Sigmoid colon (tissue), 7 donors: Measurements from ENCODE around the gene CABLES2. TPM values are rescaled to one million over a fixed set of nuclear protein-coding genes. Genes with fewer than 3 reads are reported as not detected.

Experiments used
- DNase-seq: peaks from one replicate; pipeline ENCODE4 v3.0.0-alpha.2; 2019
- H3K27ac ChIP-seq, 4 donors: fragments of 200-600 bp; sonication (generic); one replicate each; pipeline ENCODE4 v1.5.1; 2016 to 2019; ENCODE audit warnings: mild to moderate bottlenecking in 1 of 4
- H3K27me3 ChIP-seq, 3 donors: fragments of 200-600 bp; sonication (generic); one replicate each; pipeline ENCODE4 v1.5.1; 2019; ENCODE audit warnings: mild to moderate bottlenecking in 1 of 3
- H3K36me3 ChIP-seq, 4 donors: fragments of 200-600 bp; sonication (generic); one replicate each; pipeline ENCODE4 v1.5.1; 2016 to 2019
- H3K4me1 ChIP-seq, 4 donors: fragments of 200-600 bp; sonication (generic); one replicate each; pipeline ENCODE4 v1.5.1; 2017 to 2019
- H3K4me3 ChIP-seq, 4 donors: fragments of 200-600 bp; sonication (generic); one replicate each; pipeline ENCODE4 v1.5.1; 2017 to 2019; ENCODE audit warnings: mild to moderate bottlenecking in 2 of 4, moderate library complexity in 1 of 4
- H3K9me3 ChIP-seq, 4 donors: fragments of 200-600 bp in 3 of 4; sonication (generic) in 3 of 4; one replicate each; pipeline versions ENCODE4 v1.5.1 to v1.6.1; 2013 to 2019
- CTCF ChIP-seq, 4 experiments: fragments of 450-650 bp in 3 of 4; fragments of 200-600 bp in 1 of 4; IDR thresholded peaks; one replicate each; pipeline ENCODE4 v1.5.1; 2016 to 2019; ENCODE audit warnings: antibody characterized with exemption in 4 of 4, mild to moderate bottlenecking in 3 of 4, moderate library complexity in 2 of 4
- EP300 ChIP-seq, 4 donors: sonication (generic); formaldehyde crosslinking; IDR thresholded peaks; one replicate each; pipeline ENCODE4 v1.6.1; 2017; ENCODE audit warnings: antibody characterized with exemption in 4 of 4
- POLR2A ChIP-seq, 2 donors: fragments of 450-650 bp; IDR thresholded peaks; one replicate each; pipeline ENCODE4 v1.6.1; 2016; ENCODE audit warnings: antibody characterized with exemption in 2 of 2, mild to moderate bottlenecking in 2 of 2, moderate library complexity in 2 of 2
- POLR2AphosphoS5 ChIP-seq, 4 donors: sonication (generic); formaldehyde crosslinking; IDR thresholded peaks; one replicate each; pipeline ENCODE4 v1.6.1; 2017; ENCODE audit warnings: antibody characterized with exemption in 4 of 4
- WGBS, 2 donors: extraction: QIAGEN DNeasy Blood & Tissue Kit; methylation state at CpG; one replicate each; pipeline ENCODE4 v1.1.7; 2013; 5-methylcytosine and 5-hydroxymethylcytosine counted together
- intact Hi-C: fragments of 100-400 bp; cut with DNase I; formaldehyde crosslinking; loops from one replicate; pipeline ENCODE4 v1.15.1; 2023
- polyA plus RNA-seq, 3 donors: library from polyadenylated mRNA; stranded (reverse); fragments of 200-250 nt; gene quantifications; one replicate each; pipeline ENCODE4 v1.2.3, GENCODE V29; 2013
- total RNA-seq, 4 donors: library from RNA; depleted of rRNA; stranded (reverse); fragments of >200 nt; gene quantifications; one replicate each; pipeline ENCODE4 v1.1.0, GENCODE V29; 2016
- donor health status: healthy with polysubstance abuse.
- donor health status: Bipolar disorder and iron deficiency.
- donor health status: healthy.

CABLES2 gene
- total and polyA plus RNA-seq, 7 donors, result 1.8 to 6.9 (median 3.6) TPM

DNA sequence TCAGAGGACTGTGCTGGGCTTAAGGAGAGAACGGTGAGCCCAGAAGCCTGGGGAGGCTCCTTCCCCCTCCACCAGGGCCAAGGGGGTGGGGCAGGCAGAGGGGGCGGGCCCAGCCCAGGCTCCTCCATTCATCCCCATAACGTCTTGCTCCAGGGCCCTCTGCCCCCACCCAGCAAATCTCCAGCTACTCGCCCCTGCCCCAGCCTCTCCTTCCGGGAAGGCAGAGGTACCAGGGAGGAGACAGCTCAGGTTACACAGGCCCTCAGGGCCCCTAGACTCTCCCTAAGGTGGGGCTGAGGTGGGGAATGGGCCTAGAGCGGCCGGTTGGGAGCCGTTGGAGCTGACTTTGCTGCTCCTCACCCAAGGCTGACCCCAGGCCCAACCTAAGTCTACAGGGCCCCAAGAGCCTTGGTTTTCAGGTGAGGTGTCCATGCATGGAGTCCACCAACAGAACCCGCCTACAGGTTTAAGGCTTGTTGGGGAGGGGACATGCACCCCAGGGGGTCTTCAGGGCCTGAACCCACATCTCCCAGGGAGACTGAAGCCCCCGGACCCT, 41.2 kb downstream of the CABLES2 start:
- Histone ChIP-seq H3K4me3 (peak overlapping the region; percentile 87 to 98 (median 95)), H3K4me1 (peaks cover 0 to 97% (median 88%) of the 10 kb centered on the region in 4 donors), H3K9me3 (no peaks in the 10 kb centered on the region), H3K36me3 (peaks cover 0 to 15% (median 3%) of the 10 kb centered on the region in 4 donors), H3K27ac (peak overlapping the region; percentile 95 to 99 (median 98)), H3K27me3 (no peaks in the 10 kb centered on the region)
- no peak for TF ChIP-seq CTCF (IDR thresholded peaks at IDR 0.05)
- peak in 3 of 4 donors; percentile 38 to 45 (median 42) for TF ChIP-seq POLR2AphosphoS5 (IDR thresholded peaks at IDR 0.05)
- TF ChIP-seq POLR2A (IDR thresholded peaks at IDR 0.05), result no peak
- 19 to 37% methylated on average over 10 of the region's 10 CpGs for WGBS, 2 donors
- DNase-seq, result peak; percentile 80
- intact Hi-C loops, result no loop called here

- peak; percentile 91 for DNase-seq
- no peaks in the 10 kb centered on the region for H3K27me3 ChIP-seq
- 45 to 76% methylated on average over 27 of the region's 27 CpGs for WGBS, 2 donors
- H3K4me1 ChIP-seq, result peaks cover 0 to 93% (median 85%) of the 10 kb centered on the region in 4 donors
- intact Hi-C loops, result no loop called here
- no peaks in the 10 kb centered on the region for H3K9me3 ChIP-seq
- TF ChIP-seq POLR2A (IDR thresholded peaks at IDR 0.05), result peak; percentile 14 to 26
- peak; percentile 66 to 84 (median 74) for TF ChIP-seq POLR2AphosphoS5 (IDR thresholded peaks at IDR 0.05)
- TF ChIP-seq CTCF (IDR thresholded peaks at IDR 0.05), result no peak
- peak in 1 of 4 donors; percentile 37 for TF ChIP-seq EP300 (IDR thresholded peaks at IDR 0.05)
- peak overlapping the region; percentile 95 to 99 (median 98) for H3K27ac ChIP-seq
- peak overlapping the region; percentile 87 to 98 (median 95) for H3K4me3 ChIP-seq
- H3K36me3 ChIP-seq, result peaks cover 0 to 15% (median 3%) of the 10 kb centered on the region in 4 donors
Measured at GRCh38 chr20:62364911-62365736, 42.0 kb downstream of the CABLES2 start.

- TF ChIP-seq EP300 (IDR thresholded peaks at IDR 0.05) (no peak), CTCF (IDR thresholded peaks at IDR 0.05) (no peak), POLR2AphosphoS5 (IDR thresholded peaks at IDR 0.05) (no peak)
- Histone ChIP-seq H3K27ac (peak overlapping the region; percentile 95 to 99 (median 98)), H3K9me3 (no peaks in the 10 kb centered on the region), H3K4me1 (peaks cover 0 to 93% (median 85%) of the 10 kb centered on the region in 4 donors), H3K36me3 (peaks cover 0 to 15% (median 3%) of the 10 kb centered on the region in 4 donors), H3K4me3 (peak overlapping the region; percentile 87 to 98 (median 95)), H3K27me3 (no peaks in the 10 kb centered on the region)
- WGBS, 2 donors, result 74 to 81% methylated on average over 22 of the region's 22 CpGs
- peak; percentile 68 for DNase-seq
- intact Hi-C loops, result no loop called here
Measured at GRCh38 chr20:62363920-62364851, 42.9 kb downstream of the CABLES2 start.

GRCh38 chr20:62362991-62363919, 43.8 kb downstream of the CABLES2 start:
- no peaks in the 10 kb centered on the region for H3K9me3 ChIP-seq
- peak overlapping the region in 3 of 4 donors; percentile 94 to 98 (median 96) for H3K4me3 ChIP-seq
- no peaks in the 10 kb centered on the region for H3K27me3 ChIP-seq
- H3K27ac ChIP-seq, result peak overlapping the region; percentile 95 to 99 (median 98)
- DNase-seq, result peak; percentile 90
- intact Hi-C loops, result no loop called here
- peak in 3 of 4 donors; percentile 14 to 46 (median 35) for TF ChIP-seq POLR2AphosphoS5 (IDR thresholded peaks at IDR 0.05)
- TF ChIP-seq POLR2A (IDR thresholded peaks at IDR 0.05), result no peak
- peak in 2 of 4 experiments; percentile 23 to 33 for TF ChIP-seq CTCF (IDR thresholded peaks at IDR 0.05)
- peaks cover 0 to 93% (median 85%) of the 10 kb centered on the region in 4 donors for H3K4me1 ChIP-seq
- H3K36me3 ChIP-seq, result peaks cover 0 to 15% (median 3%) of the 10 kb centered on the region in 4 donors
- 72 to 77% methylated on average over 20 of the region's 20 CpGs for WGBS, 2 donors
